Measurements from ENCODE around the gene PPP1R1B. TPM values are rescaled to one million over a fixed set of nuclear protein-coding genes. Genes with fewer than 3 reads are reported as not detected.

Gene PPP1R1B
- total RNA-seq, 1 donor from 2014 or later = 25.1 TPM

DNA sequence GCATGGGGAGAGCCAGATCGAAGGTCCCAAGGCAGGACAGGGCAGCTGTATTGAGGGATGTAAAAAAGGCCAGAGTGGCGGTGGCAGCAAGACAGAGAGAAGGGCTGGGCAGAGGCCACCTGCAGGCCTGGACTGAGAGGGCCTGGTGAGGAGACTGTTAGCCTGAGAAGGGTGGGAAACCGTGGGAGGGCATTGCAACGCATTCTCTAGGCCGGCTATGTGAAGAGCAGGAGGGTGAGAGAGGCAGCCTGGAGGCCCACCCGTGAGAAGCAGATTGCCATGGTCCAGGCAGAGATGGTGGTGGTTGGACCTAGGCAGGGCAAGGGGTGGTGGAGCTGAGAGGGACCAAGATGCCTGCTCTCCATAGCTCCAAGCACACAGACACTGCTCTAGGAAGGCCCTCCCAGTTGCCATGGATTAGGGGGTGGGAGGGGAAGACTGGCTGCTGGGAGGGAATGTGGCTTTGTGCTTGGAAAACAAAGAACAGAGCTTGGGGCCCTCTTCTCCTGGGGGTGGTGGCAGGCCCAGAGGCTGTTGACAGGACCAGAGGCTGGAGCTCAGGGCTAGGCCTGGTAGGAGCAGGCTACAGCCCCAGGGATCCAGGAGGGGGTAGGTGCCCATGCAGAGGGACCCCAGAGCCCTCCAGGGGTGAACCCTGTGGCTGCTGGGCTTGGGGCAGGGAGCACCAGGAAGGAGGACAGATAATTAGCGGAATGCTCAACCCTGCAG, 26.0 kb downstream of the PPP1R1B start:
- Histone ChIP-seq H3K36me3 (peaks cover 17% of the 10 kb centered on the region), H3K27me3 (no peaks in the 10 kb centered on the region), H3K4me1 (no peaks in the 10 kb centered on the region), H3K9me3 (no peaks in the 10 kb centered on the region), H3K27ac (peak overlapping the region; percentile 47), H3K4me3 (no peak overlapping the region)
- no peak for DNase-seq
- ATAC-seq = no peak
- intact Hi-C loops (cut with DNase I) = no loop called here
- TF ChIP-seq, protein P1, sequence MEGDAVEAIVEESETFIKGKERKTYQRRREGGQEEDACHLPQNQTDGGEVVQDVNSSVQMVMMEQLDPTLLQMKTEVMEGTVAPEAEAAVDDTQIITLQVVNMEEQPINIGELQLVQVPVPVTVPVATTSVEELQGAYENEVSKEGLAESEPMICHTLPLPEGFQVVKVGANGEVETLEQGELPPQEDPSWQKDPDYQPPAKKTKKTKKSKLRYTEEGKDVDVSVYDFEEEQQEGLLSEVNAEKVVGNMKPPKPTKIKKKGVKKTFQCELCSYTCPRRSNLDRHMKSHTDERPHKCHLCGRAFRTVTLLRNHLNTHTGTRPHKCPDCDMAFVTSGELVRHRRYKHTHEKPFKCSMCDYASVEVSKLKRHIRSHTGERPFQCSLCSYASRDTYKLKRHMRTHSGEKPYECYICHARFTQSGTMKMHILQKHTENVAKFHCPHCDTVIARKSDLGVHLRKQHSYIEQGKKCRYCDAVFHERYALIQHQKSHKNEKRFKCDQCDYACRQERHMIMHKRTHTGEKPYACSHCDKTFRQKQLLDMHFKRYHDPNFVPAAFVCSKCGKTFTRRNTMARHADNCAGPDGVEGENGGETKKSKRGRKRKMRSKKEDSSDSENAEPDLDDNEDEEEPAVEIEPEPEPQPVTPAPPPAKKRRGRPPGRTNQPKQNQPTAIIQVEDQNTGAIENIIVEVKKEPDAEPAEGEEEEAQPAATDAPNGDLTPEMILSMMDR (IDR thresholded peaks at IDR 0.05) = no peak

DNA sequence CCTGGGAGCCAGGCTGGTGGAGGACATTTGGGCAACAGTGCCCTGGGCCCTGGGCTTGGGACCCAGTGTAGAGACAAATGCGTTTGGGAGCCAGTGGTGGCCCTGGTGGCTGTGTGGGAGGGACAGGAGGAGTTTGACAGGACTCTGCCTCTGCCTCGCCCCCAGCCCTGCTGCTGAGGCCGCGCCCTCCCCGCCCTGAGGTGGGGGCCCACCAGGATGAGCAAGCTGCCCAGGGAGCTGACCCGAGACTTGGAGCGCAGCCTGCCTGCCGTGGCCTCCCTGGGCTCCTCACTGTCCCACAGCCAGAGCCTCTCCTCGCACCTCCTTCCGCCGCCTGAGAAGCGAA, 26.5 kb downstream of the PPP1R1B start:
- H3K27me3 ChIP-seq = no peaks in the 10 kb centered on the region
- no peak overlapping the region for H3K4me3 ChIP-seq
- H3K27ac ChIP-seq = no peak overlapping the region
- H3K9me3 ChIP-seq = no peaks in the 10 kb centered on the region
- ATAC-seq (no peak), DNase-seq (no peak)
- no peaks in the 10 kb centered on the region for H3K4me1 ChIP-seq
- H3K36me3 ChIP-seq = peaks cover 17% of the 10 kb centered on the region
- intact Hi-C loops (cut with DNase I) = no loop called here
- TF ChIP-seq, protein P1 (IDR thresholded peaks at IDR 0.05) = no peak

DNA sequence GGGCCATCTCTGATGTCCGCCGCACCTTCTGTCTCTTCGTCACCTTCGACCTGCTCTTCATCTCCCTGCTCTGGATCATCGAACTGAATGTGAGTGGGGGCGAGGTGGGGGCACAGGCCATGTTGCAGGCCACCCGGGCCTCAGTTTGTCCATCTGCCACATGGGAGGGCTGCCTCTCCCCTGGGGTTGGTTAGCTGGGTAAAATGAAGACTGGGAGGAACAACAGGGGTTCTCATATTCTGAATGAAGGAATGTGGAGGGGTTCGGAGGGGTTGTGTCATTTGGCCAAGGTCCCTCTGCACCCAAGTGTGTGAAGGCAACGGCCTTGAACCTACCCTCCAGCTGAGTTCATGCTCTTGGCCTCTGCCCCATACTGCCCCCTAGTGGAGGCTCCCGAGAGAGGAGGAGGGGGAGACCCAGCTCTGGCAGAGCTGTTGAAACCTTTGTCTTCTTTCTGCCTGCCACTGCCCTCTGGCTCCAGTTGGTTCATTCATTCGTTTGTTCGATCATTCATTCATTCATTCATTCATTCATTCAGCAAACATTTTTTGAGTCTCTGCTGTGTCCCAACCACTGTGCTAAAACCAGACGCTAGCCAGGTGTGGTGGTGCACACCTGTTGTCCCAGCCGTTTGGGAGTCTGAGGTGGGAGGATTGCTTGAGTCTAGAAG, 27.0 kb downstream of the PPP1R1B start:
- peak; percentile 82 for ATAC-seq
- no peaks in the 10 kb centered on the region for H3K27me3 ChIP-seq
- TF ChIP-seq, protein P1 (IDR thresholded peaks at IDR 0.05) = peak; percentile 83
- intact Hi-C loops (cut with DNase I) = no loop called here
- H3K4me3 ChIP-seq = no peak overlapping the region
- no peak overlapping the region for H3K27ac ChIP-seq
- H3K9me3 ChIP-seq = no peaks in the 10 kb centered on the region
- H3K4me1 ChIP-seq = no peaks in the 10 kb centered on the region
- H3K36me3 ChIP-seq = peaks cover 19% of the 10 kb centered on the region
- peak; percentile 84 for DNase-seq

DNA sequence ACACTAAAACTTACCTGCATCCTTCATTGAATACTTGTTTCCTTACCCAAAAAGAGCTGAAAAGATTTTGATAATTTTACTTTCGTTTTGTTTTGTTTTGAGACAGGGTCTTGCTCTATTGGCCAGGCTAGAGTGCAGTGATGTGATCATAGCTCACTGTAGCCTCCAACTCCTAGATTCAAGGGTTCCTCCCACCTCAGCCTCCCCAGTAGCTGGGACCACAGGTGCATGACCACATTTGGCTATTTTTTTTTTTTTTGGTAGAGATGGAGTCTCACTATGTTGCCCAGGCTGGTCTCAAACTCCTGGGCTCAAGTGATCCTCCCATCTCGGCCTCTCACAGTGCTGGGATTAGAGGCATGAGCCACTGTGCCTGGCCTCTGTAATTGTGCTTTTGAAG, 28.4 kb downstream of the PPP1R1B start:
- no peak overlapping the region for H3K4me3 ChIP-seq
- H3K27ac ChIP-seq = no peak overlapping the region
- ATAC-seq = no peak
- no peak for DNase-seq
- peaks cover 32% of the 10 kb centered on the region for H3K36me3 ChIP-seq
- intact Hi-C loops (cut with DNase I) = no loop called here
- H3K9me3 ChIP-seq = no peaks in the 10 kb centered on the region
- no peaks in the 10 kb centered on the region for H3K27me3 ChIP-seq
- TF ChIP-seq, protein P1 (IDR thresholded peaks at IDR 0.05) = no peak
- peaks cover 12% of the 10 kb centered on the region for H3K4me1 ChIP-seq

DNA sequence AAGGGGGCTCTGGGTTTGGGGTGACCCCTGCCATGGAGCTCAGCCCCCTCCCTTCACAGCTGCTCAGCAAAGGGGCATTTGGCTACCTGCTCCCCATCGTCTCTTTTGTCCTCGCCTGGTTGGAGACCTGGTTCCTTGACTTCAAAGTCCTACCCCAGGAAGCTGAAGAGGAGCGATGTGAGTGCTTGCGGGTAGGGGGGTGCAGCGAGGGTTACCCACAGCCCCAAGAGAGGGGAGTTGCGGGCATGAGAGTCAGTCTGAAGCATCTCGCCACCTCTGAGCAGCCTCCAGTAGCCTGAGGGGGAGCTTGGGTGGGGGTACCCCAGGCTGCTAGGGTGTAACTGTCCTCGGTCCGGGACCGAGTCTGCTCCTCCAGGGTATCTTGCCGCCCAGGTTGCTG, 31.6 kb downstream of the PPP1R1B start:
- TF ChIP-seq, protein P1 (IDR thresholded peaks at IDR 0.05) = no peak
- intact Hi-C loops (cut with DNase I) = no loop called here
- Histone ChIP-seq H3K4me3 (no peak overlapping the region), H3K27ac (peak overlapping the region; percentile 80), H3K36me3 (peaks cover 54% of the 10 kb centered on the region), H3K27me3 (no peaks in the 10 kb centered on the region), H3K4me1 (peaks cover 31% of the 10 kb centered on the region), H3K9me3 (no peaks in the 10 kb centered on the region)
- no peak for DNase-seq
- no peak for ATAC-seq
